ENCODE results near the gene LRP5.
A peak's percentile ranks its signal among the peaks of the same experiment; 100 is the strongest.

Gene LRP5

DNA sequence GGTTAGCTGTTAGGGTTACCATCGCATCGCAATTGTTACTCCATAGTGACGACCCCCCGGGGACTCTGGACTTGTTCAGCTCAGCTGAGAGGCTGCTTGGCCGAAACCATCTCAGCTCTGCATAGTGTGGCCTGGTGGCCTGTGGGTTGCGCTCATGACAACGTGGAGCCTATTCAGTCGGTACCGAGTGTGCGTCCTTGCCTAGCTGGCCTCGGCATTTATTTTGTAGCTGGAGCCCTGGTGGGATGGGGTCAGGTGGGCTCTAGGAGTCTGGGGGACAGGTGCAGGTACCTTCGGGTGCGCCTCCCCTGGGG lies 13.5 kb downstream of the LRP5 start:
- no peak overlapping the region for H3K27ac ChIP-seq
- H3K4me3 ChIP-seq = no peak overlapping the region

DNA sequence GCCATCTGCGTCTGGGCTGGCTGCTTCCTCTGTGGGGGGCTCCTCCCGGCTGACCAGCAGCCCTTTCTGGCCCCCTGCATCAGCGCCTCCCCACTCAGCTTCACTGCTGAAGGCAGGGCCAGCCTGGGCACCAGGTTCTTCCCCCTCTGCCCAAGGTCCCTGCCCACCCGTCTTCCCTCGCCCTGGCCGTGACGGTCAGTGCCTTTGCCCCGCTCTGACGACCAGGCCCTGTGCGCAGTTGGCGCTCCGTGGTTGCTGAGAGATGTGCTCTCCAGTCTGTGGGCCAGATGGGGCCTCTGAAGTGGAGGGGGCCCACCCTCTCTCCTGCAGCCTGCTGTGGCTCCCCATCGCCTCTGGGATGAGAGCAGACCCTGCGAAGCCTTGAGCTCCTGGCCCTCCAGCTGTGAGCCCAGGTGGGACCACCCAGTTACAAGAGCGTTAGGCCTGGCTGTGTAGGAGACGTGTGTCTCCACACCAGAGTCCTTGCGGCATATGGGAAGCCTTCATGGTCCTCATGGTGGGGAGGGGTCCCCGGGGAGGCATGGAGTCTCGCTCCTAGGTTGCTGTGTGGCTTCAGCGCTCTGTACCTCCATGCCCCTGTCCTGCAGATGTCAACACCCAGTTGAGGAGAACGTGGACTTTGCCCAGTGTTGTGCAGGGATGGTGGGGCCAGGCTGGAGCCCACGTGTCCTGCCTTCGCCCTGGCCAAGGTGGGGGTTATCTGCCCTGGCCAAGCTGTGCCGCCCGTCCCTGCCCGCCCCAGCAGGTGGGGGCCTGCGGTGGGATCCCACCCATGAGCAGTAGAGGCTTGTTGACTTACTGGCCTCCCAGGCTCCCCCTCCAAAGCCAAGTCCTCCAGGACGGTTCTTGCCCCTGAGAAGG lies 14.2 kb downstream of the LRP5 start:
- no peak overlapping the region for H3K27ac ChIP-seq

DNA sequence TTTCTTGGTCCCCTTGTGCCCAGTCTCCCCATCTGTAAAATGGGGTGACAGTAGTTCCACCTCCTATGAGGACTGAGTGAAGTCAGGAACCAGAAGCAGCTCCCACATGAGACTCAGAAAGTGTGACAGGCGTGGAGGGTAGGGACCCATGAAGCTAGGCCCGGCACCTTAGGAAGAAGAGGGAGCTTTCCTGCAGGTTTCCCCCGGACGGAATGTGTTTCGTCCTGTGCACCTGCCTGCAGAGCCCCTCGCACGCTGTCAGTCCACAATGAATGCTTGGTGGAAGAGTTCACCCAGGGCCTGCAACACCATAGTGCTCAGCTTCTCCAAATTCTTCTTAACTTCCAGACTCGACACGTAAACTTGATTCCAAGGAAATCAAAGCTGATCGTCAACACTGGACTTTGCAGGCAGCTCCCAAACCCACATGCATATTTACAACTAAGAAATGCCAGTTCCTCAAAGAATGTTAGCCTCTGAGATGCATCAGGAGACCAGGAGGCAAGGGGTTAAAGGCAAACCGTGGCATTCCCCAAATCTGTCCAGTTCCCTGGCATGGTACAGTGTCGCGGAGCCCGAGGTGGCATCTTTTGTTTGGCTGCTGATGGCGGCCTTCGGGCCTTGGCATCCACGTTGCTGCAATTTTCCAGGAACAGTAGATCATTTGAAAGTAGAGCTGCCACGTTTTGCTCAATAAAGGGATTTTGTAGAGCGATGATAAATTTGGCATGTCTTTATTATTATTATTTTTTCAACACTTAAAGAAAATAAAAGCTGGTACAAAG lies 15.4 kb downstream of the LRP5 start:
- Histone ChIP-seq H3K4me3 (no peak overlapping the region), H3K27ac (peak overlapping the region in 2 of 21 experiments; percentile 12 to 52)

More for the DNA sequence above, 14.2 kb downstream of the LRP5 start:
- H3K4me3 ChIP-seq = no peak overlapping the region

DNA sequence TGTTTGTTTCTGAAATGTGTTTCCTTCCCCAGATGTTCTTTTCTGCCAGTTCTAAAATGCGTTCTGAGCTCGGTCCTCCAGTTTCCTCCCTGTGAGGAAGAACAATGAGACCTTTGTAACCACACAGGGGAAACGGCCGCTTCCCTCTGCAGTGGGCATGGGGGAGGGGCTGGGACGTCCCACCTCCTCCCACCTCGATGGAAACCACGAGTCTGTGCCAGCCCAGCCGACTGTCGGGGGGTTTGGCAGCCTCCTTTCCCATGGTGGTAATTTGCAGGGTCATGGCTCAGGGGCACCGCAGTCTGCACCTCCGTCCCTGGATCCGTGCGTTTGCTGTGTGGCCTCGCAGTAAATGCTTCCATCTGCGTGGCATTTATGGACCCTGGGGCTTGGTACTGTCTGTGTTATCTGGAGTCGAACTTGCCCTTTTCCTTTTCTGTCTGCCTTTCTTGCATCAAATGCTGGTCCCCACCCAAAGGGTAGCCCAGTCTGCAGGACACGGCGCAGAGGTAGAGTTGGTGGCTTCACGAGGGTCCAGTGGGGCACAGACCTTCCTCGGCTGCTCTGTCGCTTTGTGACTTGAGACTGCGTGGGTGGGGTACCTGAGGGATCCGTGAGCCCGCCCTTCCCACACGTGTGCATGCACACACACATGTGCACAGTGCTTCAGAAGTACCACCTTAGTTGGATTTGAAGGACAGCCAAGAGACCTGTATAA lies 16.1 kb downstream of the LRP5 start:
- peak overlapping the region in 1 of 21 experiments; percentile 52 for H3K27ac ChIP-seq
- no peak overlapping the region for H3K4me3 ChIP-seq

GRCh38 chr11:68329536-68329935 lies 17.1 kb downstream of the LRP5 start:
- Histone ChIP-seq H3K4me3 (no peak overlapping the region), H3K27ac (no peak overlapping the region)

GRCh38 chr11:68329978-68330699 lies 17.7 kb downstream of the LRP5 start:
- peak overlapping the region in 3 of 21 experiments; percentile 8 to 55 (median 46) for H3K27ac ChIP-seq
- H3K4me3 ChIP-seq = no peak overlapping the region

GRCh38 chr11:68330700-68331337 lies 18.4 kb downstream of the LRP5 start:
- Histone ChIP-seq H3K4me3 (no peak overlapping the region), H3K27ac (peak overlapping the region in 11 of 21 experiments; percentile 8 to 58 (median 32))

- peak overlapping the region in 11 of 21 experiments; percentile 8 to 58 (median 32) for H3K27ac ChIP-seq
- no peak overlapping the region for H3K4me3 ChIP-seq
Measured at GRCh38 chr11:68331338-68331947, 19.1 kb downstream of the LRP5 start.

DNA sequence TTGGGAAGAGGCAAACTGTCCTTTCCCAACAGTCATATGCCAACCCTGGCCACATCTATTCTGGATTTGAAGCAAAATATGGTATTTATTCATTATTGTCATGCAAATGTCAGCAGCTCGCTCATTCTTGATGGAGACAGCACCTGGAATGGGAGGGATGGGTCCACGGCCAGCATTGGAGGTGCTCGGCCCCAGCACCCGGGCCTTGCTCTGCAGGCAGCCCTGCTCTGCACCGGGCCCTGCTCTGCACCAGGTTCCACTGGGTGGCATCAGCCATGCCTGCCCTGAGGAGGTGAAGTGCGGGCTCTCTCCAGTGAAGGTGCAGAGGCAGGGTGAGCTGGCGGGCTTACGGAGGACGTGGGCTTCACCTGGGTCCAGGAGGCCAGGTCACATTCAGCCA lies 19.8 kb downstream of the LRP5 start:
- Histone ChIP-seq H3K27ac (no peak overlapping the region), H3K4me3 (no peak overlapping the region)

DNA sequence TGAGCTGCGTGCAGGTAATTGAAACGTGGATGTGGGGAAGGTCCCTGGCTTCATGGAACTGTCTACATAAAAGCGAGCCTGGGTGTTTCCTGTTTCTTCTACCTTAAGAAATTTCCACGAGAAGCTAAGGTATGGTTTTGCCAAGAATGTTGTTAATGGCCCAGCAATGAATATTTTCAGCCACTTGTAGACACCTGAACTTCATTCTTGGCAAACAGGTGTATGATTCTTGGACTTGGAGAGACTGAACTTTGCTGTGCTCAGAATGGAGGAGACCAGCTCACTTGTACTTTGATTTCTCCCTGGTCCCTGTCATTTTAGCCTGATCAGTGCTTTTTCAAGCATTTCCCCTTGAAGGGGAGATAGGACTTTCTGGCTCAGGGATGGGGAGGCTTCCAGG lies 20.8 kb downstream of the LRP5 start:
- Histone ChIP-seq H3K27ac (no peak overlapping the region), H3K4me3 (no peak overlapping the region)

DNA sequence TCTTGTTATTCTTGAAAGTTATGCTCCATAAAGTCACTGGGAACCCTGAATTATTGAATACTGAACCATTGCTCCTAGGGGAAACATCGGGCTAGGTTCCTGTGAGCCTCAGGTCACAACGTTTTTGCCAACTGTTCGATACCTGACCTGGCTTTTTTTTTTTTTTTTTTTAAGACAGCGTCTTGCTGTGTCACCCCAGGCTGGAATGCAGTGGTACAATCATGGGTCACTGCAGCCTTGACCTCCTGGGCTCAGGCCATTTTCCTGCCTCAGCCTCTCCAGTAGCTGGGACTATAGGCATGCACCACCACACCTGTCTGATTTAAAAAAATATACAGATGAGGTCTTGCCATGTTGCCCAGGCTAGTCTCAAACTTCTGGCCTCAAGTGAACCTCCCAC lies 22.5 kb downstream of the LRP5 start:
- Histone ChIP-seq H3K27ac (no peak overlapping the region), H3K4me3 (no peak overlapping the region)

- Histone ChIP-seq H3K4me3 (no peak overlapping the region), H3K27ac (peak overlapping the region in 1 of 21 experiments; percentile 26)
Measured at GRCh38 chr11:68335683-68336082, 23.3 kb downstream of the LRP5 start.

DNA sequence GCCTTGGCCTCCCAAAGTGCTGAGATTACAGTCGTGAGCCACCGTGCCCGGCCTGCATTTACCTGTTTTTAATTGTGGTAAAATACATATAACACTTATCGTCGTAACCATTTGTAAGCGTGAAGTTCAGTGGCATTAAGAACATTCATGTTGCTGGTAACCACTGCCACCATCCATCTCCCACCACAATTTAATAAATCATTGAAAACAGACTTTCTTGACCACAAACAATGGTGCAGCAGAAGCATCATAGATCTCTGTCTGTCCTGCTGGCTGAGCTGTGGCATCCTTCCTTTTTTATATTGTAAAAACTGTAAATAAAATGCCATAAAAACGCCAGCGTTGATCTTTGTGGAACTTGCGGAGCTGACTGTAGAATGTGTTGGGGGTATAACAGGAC lies 24.3 kb downstream of the LRP5 start:
- Histone ChIP-seq H3K4me3 (no peak overlapping the region), H3K27ac (peak overlapping the region in 4 of 21 experiments; percentile 33 to 69 (median 53))

DNA sequence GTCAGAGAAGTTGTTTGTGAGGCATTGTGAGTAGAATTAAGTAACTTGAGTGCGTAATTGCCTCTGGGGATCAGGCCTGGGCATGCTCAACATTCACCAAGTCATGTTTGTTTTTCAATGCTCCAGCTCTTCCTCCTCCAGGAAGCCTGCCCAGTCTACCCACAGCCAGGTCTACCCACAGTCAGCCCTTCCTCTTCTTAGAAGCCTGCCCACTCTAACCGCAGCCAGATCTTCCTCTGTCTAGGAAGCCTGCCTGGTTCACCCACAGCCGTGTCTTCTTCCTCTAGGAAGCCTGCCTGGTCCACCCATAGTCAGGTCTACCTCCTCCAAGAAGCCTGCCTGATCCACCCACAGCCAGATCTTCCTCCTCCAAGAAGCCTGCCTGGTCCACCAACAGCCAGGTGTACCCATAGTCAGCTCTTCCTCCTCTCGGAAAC lies 25.0 kb downstream of the LRP5 start:
- H3K27ac ChIP-seq = peak overlapping the region in 12 of 21 experiments; percentile 9 to 69 (median 46)
- H3K4me3 ChIP-seq = no peak overlapping the region

GRCh38 chr11:68338051-68338780 lies 25.8 kb downstream of the LRP5 start:
- Histone ChIP-seq H3K4me3 (no peak overlapping the region), H3K27ac (peak overlapping the region in 11 of 21 experiments; percentile 9 to 69 (median 45))

DNA sequence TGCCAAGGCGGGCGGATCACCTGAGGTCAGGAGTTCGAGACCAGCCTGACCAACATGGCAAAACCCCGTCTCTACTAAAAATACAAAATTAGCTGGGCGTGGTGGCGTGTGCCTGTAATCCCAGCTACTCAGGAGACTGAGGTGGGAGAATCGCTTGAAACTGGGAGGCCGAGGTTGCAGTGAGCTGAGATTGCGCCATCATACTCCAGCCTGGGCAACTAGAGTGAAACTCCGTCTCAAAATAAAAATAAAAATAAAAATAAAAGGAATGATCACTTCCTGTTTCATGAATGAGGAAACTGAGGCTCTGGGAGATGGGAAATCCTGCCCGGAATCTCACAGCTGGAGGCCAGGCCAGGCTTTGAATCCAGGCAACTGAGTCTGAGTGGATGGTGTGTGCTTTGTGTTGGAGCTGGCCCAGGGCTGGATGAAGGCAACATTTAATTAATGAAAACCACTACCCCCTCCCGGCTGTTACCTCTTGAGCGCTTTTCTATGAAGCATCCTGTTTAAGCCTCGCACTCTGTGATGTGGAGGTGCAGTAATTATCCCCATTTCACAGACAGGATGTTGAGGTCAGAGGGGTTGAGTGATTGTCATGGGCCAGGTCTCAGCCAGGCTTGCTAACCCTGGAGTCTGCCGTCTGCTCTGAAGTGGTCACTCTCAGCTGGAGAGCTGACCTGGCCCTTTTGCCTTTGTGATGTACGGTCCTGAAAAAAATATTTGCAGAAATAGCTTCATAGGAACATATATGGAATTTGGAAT lies 27.8 kb downstream of the LRP5 start:
- H3K4me3 ChIP-seq = no peak overlapping the region
- peak overlapping the region in 1 of 21 experiments; percentile 14 for H3K27ac ChIP-seq
